NCI-H2196 treated with DMSO at 0.1 percent for 48 hours (cell line): ENCODE data around the gene LONRF2.

Experiments used
- DNase-seq: peaks from one replicate; lab custom pipeline; 2025; ENCODE audit not compliant: unreplicated experiment; lab: John Stamatoyannopoulos, UW

LONRF2 gene

GRCh38 chr2:100276716-100277115 lies 45.6 kb downstream of the LONRF2 start:
- DNase-seq, result no peak

- DNase-seq, result no peak
These were observed 47.1 kb downstream of the LONRF2 start for GRCh38 chr2:100275200-100275589.

GRCh38 chr2:100274566-100275199 lies 47.6 kb downstream of the LONRF2 start:
- no peak for DNase-seq

GRCh38 chr2:100274076-100274475 lies 48.2 kb downstream of the LONRF2 start:
- no peak for DNase-seq

- no peak for DNase-seq
These were observed 48.9 kb downstream of the LONRF2 start for GRCh38 chr2:100273387-100273786.

- no peak for DNase-seq
These were observed 49.4 kb downstream of the LONRF2 start for GRCh38 chr2:100272841-100273329.

- DNase-seq, result no peak
These were observed 51.1 kb downstream of the LONRF2 start for GRCh38 chr2:100271210-100271609.

GRCh38 chr2:100270381-100271146 lies 51.7 kb downstream of the LONRF2 start:
- no peak for DNase-seq

GRCh38 chr2:100269889-100270288 lies 52.4 kb downstream of the LONRF2 start:
- no peak for DNase-seq

- DNase-seq, result no peak
These were observed 53.3 kb downstream of the LONRF2 start for GRCh38 chr2:100268986-100269385.

GRCh38 chr2:100267751-100268150 lies 54.5 kb downstream of the LONRF2 start:
- DNase-seq, result no peak

- DNase-seq, result no peak
These were observed 56.2 kb downstream of the LONRF2 start for GRCh38 chr2:100266126-100266525.

- no peak for DNase-seq
These were observed 57.1 kb downstream of the LONRF2 start for GRCh38 chr2:100265226-100265625.

- DNase-seq, result no peak
These were observed 57.6 kb downstream of the LONRF2 start for GRCh38 chr2:100264651-100265050.

GRCh38 chr2:100264121-100264520 lies 58.2 kb downstream of the LONRF2 start:
- no peak for DNase-seq

- DNase-seq, result no peak
These were observed 59.6 kb downstream of the LONRF2 start for GRCh38 chr2:100262555-100263320.

- DNase-seq, result no peak
These were observed 60.3 kb downstream of the LONRF2 start for GRCh38 chr2:100262046-100262445.

- DNase-seq, result no peak
These were observed 61.3 kb downstream of the LONRF2 start for GRCh38 chr2:100260712-100261620.

GRCh38 chr2:100259106-100259505 lies 63.2 kb downstream of the LONRF2 start:
- no peak for DNase-seq

- no peak for DNase-seq
These were observed 64.4 kb downstream of the LONRF2 start for GRCh38 chr2:100257939-100258338.

GRCh38 chr2:100256849-100257248 lies 65.5 kb downstream of the LONRF2 start:
- no peak for DNase-seq
